Tongue (tissue), 2 donors: ENCODE measurements around the gene FRMPD4. TPM values are rescaled to one million over a fixed set of nuclear protein-coding genes. Genes with fewer than 3 reads are reported as not detected.
"Not testable (repeated sequence)": the region's sequence is repeated elsewhere in the genome, so short reads cannot be mapped to it uniquely, and the experiment has no call there.

Source experiments
- DNase-seq: peaks from one replicate; pipeline ENCODE4 v3.0.0-alpha.2; 2015
- total RNA-seq: library from RNA; depleted of rRNA; stranded (reverse); fragments of >200 nt; gene quantifications from one replicate; pipeline ENCODE4 v1.2.3, GENCODE V29; 2014

FRMPD4 gene
- total RNA-seq, 1 donor from 2014 or later, result 0.41 TPM

DNA sequence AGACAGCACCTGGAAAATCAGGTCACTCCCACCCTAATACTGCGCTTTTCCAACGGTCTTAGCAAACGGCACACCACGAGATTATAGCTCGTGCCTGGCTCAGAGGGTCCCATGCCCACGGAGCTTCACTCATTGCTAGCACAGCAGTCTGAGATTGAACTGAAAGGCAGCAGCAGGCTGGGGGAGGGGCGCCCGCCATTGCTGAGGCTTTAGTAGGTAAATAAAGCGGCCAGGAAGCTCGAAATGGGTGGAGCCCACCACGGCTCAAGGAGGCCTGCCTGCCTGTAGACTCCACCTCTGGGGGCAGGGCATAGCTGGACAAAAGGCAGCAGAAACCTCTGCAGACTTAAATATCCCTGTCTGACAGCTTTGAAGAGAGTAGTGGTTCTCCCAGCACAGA lies 399.8 kb downstream of the FRMPD4 start:
- not testable (repeated sequence) for DNase-seq

DNA sequence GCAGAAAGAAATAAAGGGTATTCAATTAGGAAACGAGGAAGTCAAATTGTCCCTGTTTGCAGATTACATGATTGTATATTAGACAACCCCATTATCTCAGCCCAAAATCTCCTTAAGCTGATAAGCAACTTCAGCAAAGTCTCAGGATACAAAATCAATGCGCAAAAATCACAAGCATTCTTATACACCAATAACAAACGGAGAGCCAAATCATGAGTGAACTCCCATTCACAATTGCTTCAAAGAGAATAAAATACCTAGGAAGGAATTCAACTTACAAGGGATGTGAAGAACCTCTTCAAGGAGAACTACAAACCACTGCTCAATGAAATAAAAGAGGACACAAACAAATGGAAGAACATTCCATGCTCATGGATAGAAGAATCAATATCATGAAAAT lies 404.0 kb downstream of the FRMPD4 start:
- DNase-seq, result not testable (repeated sequence)

DNA sequence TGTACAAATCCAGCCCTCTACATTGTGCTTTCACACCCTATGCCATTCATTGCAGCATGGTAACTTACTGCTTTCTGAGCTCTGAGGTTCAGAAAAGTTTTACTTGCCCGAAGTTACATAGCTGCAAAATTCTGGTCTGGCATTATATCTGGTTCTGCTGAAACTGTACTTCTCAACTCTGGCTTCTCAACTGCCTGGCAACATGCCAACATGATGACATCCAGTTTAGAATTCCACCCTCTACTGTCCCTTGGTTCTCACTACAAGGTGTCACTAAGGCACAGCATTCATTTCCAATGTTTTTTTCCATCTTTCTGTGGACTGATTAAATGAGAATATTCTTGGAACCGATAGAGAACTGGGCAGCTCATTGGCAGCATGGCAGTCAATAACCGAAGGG lies 410.1 kb downstream of the FRMPD4 start:
- DNase-seq, result no peak

- peak; percentile 29 for DNase-seq
These were observed 410.5 kb downstream of the FRMPD4 start for GRCh38 chrX:12548746-12549145.

DNA sequence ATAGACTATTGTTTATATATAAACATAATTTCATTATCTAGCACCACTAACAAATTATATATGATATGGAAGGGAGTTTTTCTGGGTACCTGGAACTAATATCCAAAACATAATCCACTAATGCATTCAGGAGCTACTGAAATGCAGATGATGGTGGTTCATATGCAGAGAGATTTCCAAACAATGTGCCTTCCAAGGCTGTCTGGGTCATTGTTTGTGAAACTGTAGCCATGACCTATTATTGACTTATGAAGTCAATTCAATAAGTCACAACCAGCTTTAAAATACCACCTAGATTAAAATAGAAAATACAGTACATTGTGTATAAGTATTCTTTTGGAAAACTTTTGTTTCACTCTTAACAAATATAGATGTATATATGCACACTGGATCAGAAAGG lies 415.9 kb downstream of the FRMPD4 start:
- DNase-seq, result no peak

DNA sequence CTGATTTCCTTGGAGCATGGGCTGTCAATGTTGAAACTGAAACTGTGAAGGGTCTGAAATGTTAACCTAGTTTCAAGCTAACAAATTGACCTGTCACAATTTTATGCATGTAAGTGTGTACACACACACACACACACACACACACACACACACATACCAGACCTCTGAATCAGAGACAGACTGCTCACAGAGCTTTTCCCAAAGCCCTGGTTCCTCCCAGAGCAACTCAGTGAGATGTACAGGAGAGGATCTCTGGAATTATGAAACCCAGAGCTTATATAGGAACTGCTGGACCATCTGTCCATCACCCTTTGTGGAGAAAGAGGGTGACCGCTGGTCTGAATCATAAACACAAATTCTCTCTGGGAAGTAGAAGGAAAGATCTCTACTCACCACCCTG lies 424.8 kb downstream of the FRMPD4 start:
- DNase-seq, result no peak

DNA sequence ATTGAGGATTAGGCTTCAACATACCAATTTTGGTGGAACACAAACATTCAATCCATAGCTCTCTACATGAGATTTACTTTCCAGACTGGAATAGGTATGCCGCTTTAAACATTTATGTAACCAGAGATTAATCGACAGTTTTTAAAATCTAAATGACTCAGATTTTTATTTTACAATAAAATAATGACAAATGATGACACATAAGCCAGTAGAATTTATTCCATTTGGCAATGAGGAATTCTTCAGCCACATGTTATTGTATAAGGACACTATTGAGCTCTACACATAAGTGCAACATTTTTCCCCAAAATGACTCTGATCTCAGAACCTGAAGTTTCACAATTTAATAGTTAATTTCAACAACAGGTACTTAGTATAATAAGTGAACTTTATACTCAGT lies 425.9 kb downstream of the FRMPD4 start:
- DNase-seq, result no peak

DNA sequence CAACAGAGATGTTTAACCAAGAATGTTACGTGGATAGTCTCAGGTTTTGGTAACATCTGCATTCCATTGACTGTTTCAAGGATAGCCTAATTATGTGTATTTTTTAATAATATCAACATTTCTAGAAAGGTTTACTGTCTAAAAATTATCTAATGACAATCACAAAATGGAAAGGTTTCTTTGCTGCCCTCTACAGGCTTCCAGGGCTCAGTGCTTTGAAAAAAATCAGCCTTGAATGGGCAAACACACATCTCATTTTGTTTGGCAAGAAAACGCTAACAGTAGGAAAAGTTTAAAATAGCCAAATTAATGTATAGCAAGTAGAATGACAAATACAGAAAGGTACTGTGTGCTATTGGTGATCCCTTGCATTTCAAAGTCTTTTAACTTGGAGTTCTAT lies 429.6 kb downstream of the FRMPD4 start:
- DNase-seq, result peak; percentile 18

DNA sequence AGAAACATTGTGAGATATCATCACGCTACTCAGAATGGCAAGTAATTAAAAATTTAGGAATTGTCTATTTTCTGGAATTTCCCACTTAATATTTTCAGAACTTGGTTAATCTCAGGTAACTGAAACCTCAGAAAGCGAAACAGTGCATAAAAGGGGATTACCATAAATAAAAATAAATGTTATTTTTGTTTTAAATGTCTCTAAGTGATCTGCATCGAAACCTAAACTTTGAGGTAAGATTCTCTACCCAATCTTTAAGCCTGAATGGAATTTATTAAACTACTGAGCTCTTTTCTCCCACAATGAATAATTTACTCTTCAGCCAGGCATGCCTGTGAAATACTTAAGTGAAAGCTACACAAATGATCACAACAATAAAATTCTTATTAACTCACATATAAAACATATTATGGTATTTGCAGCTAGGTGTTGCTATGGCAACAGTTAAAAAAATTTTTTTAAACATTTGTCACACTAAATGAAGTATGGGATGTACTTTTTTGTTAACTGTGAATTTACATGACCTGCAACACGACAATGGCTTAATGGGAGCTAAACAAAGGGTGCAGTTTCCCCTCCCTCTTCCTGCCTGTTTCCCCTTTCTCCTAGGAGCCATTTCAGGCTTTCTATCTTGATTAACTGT lies 432.7 kb downstream of the FRMPD4 start:
- DNase-seq, result no peak

DNA sequence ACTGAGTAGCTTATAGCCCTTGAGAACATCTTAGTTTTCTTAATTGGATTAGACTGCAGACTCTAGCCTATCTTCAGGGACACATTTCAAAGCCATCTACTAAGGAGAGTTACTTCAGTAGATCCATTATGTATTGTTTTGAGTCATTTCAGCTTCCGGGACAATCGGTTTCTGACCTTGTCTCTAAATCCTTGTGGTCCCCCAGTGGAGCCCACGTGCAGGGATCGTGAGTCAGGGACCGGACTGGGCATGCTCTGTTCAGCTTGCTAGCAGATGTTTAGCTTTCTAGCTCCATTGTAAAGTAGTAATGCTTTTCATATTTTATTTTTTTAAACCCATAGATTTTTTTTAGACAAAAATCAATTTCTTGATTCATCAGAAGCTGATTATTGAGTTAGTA lies 441.0 kb downstream of the FRMPD4 start:
- DNase-seq, result no peak

- no peak for DNase-seq
These were observed 442.3 kb downstream of the FRMPD4 start for GRCh38 chrX:12580548-12580947.

DNA sequence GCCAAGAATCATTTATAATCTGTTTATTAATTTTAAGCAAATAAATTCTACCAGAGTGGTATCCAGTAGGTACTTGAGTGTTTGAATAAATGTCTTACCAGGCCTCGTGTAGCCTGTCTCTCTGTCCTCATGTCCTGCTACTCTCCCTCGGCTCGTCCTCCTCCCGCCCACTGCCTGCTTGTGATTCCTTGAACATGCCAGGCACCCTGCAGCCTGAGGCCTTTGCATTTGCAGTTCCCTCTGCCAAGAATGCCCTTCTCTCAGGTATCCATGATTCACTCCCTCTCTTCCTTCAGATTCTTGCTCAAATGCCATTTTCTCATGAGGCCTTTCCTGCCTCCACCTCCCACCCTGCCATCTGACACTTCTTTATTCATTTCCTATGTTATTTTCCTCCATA lies 443.3 kb downstream of the FRMPD4 start:
- no peak for DNase-seq

GRCh38 chrX:12582649-12583048 lies 444.4 kb downstream of the FRMPD4 start:
- DNase-seq, result no peak

DNA sequence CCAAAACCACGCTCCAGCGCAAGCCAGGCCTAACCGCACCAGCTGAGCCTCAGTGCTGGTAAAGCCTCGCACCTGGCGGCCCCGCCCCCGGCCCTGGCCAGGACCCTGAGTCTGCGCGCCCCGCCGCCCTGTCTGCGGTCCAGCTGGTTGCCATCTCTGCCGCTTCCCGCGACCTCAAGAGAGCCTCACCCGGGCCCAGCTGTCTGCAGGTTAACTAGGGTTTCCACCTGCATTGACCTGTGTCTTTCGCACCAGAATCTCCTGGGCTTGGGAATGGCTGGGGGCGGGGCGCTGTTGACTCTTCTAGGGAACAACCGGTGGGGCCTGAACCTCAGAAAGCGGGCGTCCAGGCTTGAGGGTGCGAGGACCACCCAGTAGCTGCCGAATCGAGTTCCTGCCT lies 445.3 kb downstream of the FRMPD4 start:
- no peak for DNase-seq

GRCh38 chrX:12595720-12596119 lies 457.4 kb downstream of the FRMPD4 start:
- DNase-seq, result no peak

- peak; percentile 6 for DNase-seq
These were observed 471.8 kb downstream of the FRMPD4 start for GRCh38 chrX:12610079-12610478.

GRCh38 chrX:12611471-12611870 lies 473.2 kb downstream of the FRMPD4 start:
- no peak for DNase-seq

DNA sequence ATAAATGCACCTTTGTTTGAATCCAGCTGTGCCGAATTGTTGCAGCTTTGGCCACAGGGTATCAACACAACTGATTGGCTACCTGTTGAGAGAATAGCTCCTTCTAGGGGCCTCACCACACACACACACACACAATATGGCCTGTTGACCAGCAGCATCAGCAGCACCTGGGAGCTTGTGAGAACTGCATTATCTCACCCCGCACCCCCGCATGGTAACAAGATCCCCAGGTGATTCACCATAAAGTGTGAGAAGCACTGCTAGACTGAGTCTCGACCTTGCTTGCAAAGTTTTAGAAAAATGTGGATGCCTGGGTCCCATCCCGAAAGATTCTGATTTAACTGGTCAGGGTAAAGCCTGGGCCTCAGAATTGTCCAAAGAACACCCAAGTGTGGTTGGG lies 476.0 kb downstream of the FRMPD4 start:
- DNase-seq, result no peak

DNA sequence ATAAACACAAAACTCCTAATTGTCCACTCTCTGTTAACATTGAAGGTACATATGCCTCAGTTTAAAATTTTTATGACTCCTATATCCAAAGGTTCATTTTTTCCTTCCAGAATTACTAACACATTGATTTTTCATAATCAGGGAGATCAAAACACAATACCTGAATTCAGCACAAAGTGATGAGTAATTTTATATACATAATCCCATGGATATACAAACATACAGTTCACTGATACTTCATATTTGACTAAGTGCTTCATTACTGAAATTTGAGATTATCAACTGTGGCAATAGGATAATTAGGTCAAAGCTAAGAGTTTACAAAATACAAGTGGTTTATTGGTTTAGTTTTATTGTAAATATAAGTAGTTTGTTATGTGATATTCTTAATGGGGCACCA lies 476.8 kb downstream of the FRMPD4 start:
- DNase-seq, result no peak

DNA sequence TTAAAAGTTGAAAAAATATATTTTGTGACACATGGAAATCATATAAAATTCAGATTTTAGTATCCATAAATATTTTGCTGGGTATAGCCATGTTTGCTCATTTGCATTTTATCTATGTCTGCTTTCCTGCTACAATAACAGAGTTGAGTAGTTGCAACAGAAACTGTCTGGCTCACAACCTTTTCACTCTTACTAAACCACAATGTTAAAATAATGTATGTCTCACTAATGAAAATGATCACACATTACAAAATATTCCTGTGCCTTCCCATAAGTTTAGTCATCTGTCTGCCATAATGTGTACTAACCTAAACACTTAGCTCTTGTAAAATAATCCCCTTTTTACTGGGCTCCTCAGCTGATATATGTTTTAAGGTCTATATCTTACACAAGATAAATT lies 479.0 kb downstream of the FRMPD4 start:
- DNase-seq, result no peak

DNA sequence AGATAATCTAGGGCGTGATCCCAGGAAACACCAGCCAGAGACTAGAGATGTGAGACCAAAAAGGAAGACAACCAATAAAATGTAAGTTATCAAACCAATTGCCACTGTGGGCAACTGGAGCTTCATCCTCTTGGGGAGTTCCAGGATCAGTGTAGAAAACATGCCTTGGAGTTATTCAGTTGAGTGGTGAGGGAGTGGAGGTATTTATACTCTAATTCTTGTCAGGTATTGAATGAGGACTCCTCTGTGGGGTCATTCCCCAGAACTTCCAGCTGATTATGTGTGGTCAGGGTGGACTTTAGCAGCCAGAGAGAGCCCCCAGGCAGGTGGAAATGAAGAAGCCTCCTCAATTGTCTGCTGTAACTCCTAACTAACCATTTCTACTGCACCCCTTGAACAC lies 509.0 kb downstream of the FRMPD4 start:
- DNase-seq, result no peak

GRCh38 chrX:12648995-12649394 lies 510.7 kb downstream of the FRMPD4 start:
- no peak for DNase-seq

DNA sequence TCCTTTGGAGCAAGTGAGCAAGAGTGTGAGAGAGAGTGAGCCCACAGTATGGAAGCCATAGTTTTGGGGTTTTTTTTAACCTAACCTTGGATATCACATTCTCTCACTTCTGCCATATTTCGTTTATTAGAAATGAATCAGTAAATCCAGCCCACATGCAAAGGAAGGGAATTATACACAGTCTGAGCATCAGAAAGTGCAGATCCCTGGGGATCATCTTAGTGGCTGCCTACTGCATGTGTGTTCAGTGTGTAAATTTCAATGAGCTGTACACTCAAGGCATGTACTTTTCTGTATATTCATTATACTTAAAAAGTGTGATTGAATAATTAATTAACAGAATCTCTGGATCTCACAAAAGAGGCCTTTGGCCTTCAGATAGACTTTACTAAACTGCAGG lies 519.2 kb downstream of the FRMPD4 start:
- no peak for DNase-seq

DNA sequence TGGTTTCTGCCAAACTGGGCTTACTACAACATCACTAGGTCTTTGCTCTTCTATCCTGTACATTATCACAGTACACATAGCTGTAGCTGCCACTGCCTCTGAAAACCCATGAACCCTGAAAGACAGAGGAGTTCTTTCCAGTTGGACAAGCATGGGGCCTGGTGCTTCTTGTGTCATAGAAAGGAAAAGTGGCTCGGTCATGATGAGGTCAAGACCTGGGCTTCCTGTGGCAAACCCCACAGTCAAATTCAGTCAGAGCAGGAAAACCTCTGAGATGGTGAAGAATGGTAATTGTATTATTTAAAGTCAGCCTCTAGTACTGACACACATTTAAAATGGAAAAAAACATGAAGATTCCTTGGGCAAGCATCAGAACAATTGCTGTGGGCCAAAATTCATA lies 519.6 kb downstream of the FRMPD4 start:
- no peak for DNase-seq

DNA sequence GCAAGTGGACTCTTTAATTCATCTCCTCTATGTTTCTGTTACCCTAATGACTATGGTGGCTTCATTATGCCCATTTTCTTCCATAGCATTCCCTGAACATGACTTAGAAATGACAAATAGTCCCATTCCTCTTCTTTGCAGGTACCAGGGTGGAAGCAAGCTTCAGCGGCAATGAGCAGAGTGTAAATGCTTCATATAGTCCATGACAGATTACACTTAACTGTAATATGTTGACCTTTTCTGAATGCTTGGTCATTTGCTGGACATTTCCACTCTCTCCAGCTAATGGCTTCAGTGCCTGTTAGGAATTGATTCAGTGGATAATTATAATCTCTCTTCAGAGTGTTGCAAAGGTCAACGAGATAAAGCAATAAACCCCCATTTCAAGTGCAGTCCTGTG lies 523.2 kb downstream of the FRMPD4 start:
- DNase-seq, result no peak
